ENCODE measurements around the gene AKR1E2.

The AKR1E2 gene

DNA sequence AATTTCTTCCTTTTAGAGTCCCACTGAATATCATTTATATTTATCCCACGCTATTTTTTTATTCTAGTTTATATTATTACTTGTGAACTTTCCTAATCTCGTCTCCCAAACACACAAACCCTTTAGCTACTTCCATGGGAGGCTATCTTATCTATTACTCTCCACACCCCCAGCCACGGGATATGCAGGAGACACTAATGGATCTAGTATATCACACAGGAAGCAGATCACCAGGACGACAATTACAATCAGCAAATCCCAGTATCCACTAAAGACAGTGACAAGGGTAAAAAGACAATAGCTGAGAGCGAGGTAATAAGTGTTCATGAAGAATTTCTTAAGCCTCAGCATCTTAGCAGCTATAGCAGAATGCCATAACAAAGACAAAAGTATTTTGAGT is 3.8 kb upstream of the AKR1E2 start:
- no peak overlapping the region for H3K27ac ChIP-seq
- TF ChIP-seq, protein P1, sequence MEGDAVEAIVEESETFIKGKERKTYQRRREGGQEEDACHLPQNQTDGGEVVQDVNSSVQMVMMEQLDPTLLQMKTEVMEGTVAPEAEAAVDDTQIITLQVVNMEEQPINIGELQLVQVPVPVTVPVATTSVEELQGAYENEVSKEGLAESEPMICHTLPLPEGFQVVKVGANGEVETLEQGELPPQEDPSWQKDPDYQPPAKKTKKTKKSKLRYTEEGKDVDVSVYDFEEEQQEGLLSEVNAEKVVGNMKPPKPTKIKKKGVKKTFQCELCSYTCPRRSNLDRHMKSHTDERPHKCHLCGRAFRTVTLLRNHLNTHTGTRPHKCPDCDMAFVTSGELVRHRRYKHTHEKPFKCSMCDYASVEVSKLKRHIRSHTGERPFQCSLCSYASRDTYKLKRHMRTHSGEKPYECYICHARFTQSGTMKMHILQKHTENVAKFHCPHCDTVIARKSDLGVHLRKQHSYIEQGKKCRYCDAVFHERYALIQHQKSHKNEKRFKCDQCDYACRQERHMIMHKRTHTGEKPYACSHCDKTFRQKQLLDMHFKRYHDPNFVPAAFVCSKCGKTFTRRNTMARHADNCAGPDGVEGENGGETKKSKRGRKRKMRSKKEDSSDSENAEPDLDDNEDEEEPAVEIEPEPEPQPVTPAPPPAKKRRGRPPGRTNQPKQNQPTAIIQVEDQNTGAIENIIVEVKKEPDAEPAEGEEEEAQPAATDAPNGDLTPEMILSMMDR (IDR thresholded peaks at IDR 0.05; ENCODE audit: low read depth, low read length), result no peak
- H3K27me3 ChIP-seq (ENCODE audit: insufficient read depth, low read depth, severe bottlenecking), result peaks cover 8% of the 10 kb centered on the region
- no peak overlapping the region for H3K4me3 ChIP-seq (ENCODE audit: low read depth, low read length)
- H3K9me3 ChIP-seq (ENCODE audit: severe bottlenecking), result no peaks in the 10 kb centered on the region
- no peaks in the 10 kb centered on the region for H3K36me3 ChIP-seq
- no peak for DNase-seq

DNA sequence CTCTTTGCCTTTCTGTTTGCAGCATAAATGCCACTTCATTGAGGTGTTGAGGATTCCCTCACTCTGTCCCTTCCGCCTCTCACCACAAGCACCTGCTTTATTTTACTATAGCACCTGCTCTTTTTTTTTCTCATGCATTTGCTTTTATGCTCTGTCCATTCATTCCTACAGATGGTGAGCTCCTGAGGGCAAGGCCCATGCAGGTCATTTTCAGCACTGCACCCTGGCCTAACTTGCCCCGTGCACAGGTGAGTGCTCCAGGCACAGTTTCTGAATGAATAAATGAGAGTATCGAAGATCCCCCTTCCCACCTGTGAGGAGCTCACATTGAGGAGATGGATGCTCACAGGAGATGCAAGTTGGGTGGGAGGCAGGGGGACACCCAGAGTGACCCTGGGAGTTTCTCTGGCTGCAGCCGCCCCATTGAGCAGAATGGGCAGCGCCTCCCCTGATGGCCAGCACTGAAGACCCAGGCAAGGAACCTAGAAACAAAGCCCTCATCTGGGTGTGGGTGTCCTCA is 1.2 kb upstream of the AKR1E2 start:
- TF ChIP-seq, protein P1 (IDR thresholded peaks at IDR 0.05; ENCODE audit: low read depth, low read length), result no peak
- no peak overlapping the region for H3K27ac ChIP-seq
- no peak for DNase-seq

DNA sequence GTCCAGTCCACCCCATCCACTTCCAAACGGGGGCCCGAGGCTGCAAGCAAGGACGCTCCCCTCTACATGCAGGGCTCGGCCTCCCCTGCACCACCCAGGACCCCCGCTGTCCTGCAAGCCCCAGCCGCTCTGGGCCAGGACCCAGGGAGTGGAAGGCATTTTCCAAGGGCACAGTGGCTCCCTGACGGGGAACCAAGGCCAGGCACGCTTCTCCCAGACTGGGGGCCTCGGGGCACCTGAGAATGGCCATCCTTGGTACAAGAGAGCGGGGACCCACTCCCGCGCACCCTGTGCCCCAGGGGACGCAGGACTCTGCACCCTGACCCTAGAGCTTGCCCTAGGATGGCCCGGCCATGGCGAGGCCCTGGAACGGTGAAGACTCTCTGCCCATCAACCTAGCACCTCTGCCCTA is 545 bp upstream of the AKR1E2 start:
- no peak overlapping the region for H3K4me3 ChIP-seq (ENCODE audit: low read depth, low read length)
- TF ChIP-seq, protein P1 (IDR thresholded peaks at IDR 0.05; ENCODE audit: low read depth, low read length), result no peak
- H3K9me3 ChIP-seq (ENCODE audit: severe bottlenecking), result no peaks in the 10 kb centered on the region
- no peak overlapping the region for H3K27ac ChIP-seq
- no peak for DNase-seq
- no peaks in the 10 kb centered on the region for H3K36me3 ChIP-seq
- H3K27me3 ChIP-seq (ENCODE audit: insufficient read depth, low read depth, severe bottlenecking), result peaks cover 8% of the 10 kb centered on the region

More for the DNA sequence above, 1.2 kb upstream of the AKR1E2 start:
- no peak overlapping the region for H3K4me3 ChIP-seq (ENCODE audit: low read depth, low read length)
- peaks cover 8% of the 10 kb centered on the region for H3K27me3 ChIP-seq (ENCODE audit: insufficient read depth, low read depth, severe bottlenecking)
- H3K36me3 ChIP-seq, result no peaks in the 10 kb centered on the region
- H3K9me3 ChIP-seq (ENCODE audit: severe bottlenecking), result no peaks in the 10 kb centered on the region

DNA sequence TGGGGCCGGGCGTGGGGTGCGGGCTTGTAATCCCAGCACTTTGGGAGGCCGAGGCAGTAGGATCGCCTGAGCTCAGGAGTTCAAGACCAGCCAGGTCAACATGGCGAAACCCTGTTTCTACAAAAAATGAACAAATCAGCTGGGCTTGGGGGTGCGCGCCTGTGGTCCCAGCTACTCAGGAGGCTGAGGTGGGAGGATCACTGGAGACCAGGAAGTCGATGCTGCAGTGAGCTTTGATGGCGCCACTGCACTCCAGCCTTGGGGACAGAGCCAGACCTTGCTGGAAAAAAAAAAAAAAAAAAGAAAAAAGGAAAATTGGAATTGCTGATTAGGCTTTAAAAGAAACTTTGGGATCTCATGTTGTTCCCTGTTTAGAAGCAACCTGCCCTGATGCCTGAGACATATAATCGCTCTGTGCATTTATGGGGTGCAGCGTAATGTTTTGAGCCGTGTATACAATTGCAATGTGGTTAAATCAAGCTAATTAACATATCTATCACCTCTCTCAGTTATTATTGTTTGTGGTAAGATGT is 851 bp downstream of the AKR1E2 start:
- H3K9me3 ChIP-seq (ENCODE audit: severe bottlenecking), result no peaks in the 10 kb centered on the region
- peaks cover 8% of the 10 kb centered on the region for H3K27me3 ChIP-seq (ENCODE audit: insufficient read depth, low read depth, severe bottlenecking)
- no peak overlapping the region for H3K4me3 ChIP-seq (ENCODE audit: low read depth, low read length)
- no peak for DNase-seq
- H3K27ac ChIP-seq, result no peak overlapping the region
- TF ChIP-seq, protein P1 (IDR thresholded peaks at IDR 0.05; ENCODE audit: low read depth, low read length), result no peak
- no peaks in the 10 kb centered on the region for H3K36me3 ChIP-seq

DNA sequence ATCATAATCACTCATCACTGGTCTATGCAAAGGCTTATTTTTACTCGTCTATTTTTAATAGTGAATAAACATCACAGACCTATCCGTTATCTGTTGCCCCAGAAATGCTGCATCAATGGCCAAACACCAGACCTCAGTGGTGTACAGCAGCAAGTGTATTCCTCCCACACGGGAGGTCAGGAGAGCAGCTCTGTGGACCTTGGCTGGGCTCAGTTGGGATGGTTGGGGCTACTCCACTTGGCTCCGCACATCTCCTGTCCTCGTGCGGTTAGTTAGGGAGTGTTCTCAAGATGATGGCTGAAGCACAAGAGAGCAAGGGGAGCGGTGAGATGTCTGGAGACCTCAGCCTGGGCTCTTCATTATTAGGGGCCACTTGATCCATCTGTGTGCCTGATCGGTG is 2.0 kb downstream of the AKR1E2 start:
- Histone ChIP-seq H3K36me3 (no peaks in the 10 kb centered on the region), H3K4me3 (ENCODE audit: low read depth, low read length) (no peak overlapping the region), H3K27ac (no peak overlapping the region), H3K27me3 (ENCODE audit: insufficient read depth, low read depth, severe bottlenecking) (peaks cover 14% of the 10 kb centered on the region), H3K9me3 (ENCODE audit: severe bottlenecking) (no peaks in the 10 kb centered on the region)
- TF ChIP-seq, protein P1 (IDR thresholded peaks at IDR 0.05; ENCODE audit: low read depth, low read length), result no peak
- DNase-seq, result no peak

DNA sequence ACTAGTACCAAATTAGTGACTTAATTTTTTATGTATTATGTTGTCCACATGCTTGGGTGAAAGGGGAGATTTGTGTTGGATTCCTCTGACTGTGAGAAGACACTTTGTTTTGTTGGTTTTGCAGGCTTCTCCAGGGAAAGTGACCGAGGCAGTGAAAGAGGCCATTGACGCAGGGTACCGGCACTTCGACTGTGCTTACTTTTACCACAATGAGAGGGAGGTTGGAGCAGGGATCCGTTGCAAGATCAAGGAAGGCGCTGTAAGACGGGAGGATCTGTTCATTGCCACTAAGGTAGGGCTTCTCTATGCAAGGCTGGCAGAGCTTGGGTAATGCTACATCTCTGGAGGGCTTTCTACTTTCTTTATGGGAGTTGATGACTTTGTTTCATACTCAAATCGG is 4.5 kb downstream of the AKR1E2 start:
- Histone ChIP-seq H3K4me3 (ENCODE audit: low read depth, low read length) (no peak overlapping the region), H3K27ac (no peak overlapping the region), H3K27me3 (ENCODE audit: insufficient read depth, low read depth, severe bottlenecking) (peaks cover 6% of the 10 kb centered on the region), H3K9me3 (ENCODE audit: severe bottlenecking) (no peaks in the 10 kb centered on the region), H3K36me3 (no peaks in the 10 kb centered on the region)
- TF ChIP-seq, protein P1 (IDR thresholded peaks at IDR 0.05; ENCODE audit: low read depth, low read length), result no peak
- DNase-seq, result no peak
